Measurements from ENCODE around the gene PCDHB13. TPM values are rescaled to one million over a fixed set of nuclear protein-coding genes. Genes with fewer than 3 reads are reported as not detected.
A peak's percentile ranks its signal among the peaks of the same experiment; 100 is the strongest.
"Not testable (repeated sequence)": the region's sequence is repeated elsewhere in the genome, so short reads cannot be mapped to it uniquely, and the experiment has no call there.

Gene PCDHB13
- total RNA-seq, 1 donor from 2014 or later: 12.7 TPM

DNA sequence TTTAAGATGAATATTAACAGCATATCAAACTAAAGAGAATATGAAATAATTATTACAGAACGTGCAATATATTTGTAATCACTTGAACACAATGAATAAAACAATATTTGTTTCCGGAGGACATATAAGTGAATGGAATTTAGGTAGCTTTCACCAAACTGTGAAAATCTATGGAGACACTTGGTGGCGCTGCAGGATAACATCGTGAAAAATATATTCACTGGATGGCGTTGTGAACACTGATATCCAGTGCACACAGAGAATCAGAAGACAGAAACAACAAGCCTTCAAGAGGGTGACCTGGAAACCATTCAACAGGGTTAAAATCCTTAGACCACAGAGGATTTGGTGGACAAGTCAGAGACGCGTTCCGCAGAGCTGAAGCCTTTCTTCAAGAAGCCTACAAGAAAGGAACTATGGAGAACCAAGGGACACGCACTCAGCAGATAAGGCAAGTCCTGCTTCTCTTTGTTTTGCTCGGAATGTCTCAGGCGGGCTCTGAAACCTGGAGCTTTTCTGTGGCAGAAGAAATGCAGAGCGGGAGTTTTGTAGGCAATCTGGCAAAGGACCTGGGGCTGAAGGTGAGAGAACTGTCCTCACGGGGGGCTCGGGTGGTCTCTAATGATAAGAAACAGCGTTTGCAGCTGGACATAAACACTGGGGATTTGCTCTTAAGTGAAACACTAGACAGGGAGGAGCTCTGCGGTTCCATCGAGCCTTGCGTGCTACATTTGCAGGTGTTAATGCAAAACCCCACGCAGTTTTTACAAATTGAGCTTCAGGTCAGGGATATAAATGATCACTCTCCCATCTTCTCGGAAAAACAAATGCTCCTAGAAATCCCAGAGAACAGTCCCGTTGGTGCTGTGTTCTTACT lies 14.1 kb upstream of the PCDHB13 start, which contains the start of gene PCDHB11:
TSS of gene PCDHB11 (plus strand) at position 269 of the 877 bp plus-strand sequence. CDS start at position 417, 148 bp downstream.
- H3K36me3 Mint-ChIP-seq (ENCODE audit: unreplicated experiment): peaks cover 50% of the 10 kb centered on the region
- peaks cover 3% of the 10 kb centered on the region for H3K27me3 Mint-ChIP-seq (ENCODE audit: unreplicated experiment)
- peak within 1 kb of the TSS; percentile 78 for H3K4me3 Mint-ChIP-seq (ENCODE audit: unreplicated experiment)
- peak within 1 kb of the TSS; percentile 57 for H3K27ac Mint-ChIP-seq (ENCODE audit: unreplicated experiment)
- no peak for DNase-seq
- H3K9me3 Mint-ChIP-seq (ENCODE audit: unreplicated experiment): peaks cover 17% of the 10 kb centered on the region
- TF ChIP-seq, protein P1, sequence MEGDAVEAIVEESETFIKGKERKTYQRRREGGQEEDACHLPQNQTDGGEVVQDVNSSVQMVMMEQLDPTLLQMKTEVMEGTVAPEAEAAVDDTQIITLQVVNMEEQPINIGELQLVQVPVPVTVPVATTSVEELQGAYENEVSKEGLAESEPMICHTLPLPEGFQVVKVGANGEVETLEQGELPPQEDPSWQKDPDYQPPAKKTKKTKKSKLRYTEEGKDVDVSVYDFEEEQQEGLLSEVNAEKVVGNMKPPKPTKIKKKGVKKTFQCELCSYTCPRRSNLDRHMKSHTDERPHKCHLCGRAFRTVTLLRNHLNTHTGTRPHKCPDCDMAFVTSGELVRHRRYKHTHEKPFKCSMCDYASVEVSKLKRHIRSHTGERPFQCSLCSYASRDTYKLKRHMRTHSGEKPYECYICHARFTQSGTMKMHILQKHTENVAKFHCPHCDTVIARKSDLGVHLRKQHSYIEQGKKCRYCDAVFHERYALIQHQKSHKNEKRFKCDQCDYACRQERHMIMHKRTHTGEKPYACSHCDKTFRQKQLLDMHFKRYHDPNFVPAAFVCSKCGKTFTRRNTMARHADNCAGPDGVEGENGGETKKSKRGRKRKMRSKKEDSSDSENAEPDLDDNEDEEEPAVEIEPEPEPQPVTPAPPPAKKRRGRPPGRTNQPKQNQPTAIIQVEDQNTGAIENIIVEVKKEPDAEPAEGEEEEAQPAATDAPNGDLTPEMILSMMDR (IDR thresholded peaks at IDR 0.05; ENCODE audit: partially characterized antibody, unreplicated experiment): peak; percentile 23
- H3K4me1 Mint-ChIP-seq (ENCODE audit: low read depth, unreplicated experiment): no peaks in the 10 kb centered on the region

DNA sequence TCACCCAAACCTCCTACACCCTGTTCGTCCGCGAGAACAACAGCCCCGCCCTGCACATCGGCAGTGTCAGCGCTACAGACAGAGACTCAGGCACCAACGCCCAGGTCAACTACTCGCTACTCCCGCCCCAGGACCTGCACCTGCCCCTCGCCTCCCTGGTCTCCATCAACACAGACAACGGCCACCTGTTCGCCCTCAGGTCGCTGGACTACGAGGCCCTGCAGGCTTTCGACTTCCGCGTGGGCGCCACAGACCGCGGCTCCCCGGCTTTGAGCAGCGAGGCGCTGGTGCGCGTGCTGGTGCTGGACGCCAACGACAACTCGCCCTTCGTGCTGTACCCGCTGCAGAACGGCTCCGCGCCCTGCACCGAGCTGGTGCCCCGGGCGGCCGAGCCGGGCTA lies 12.6 kb upstream of the PCDHB13 start:
- H3K27me3 Mint-ChIP-seq (ENCODE audit: unreplicated experiment); H3K4me3 Mint-ChIP-seq (ENCODE audit: unreplicated experiment); H3K4me1 Mint-ChIP-seq (ENCODE audit: low read depth, unreplicated experiment); DNase-seq; H3K27ac Mint-ChIP-seq (ENCODE audit: unreplicated experiment): not testable (repeated sequence)
- peaks cover 42% of the 10 kb centered on the region for H3K36me3 Mint-ChIP-seq (ENCODE audit: unreplicated experiment)
- peaks cover 17% of the 10 kb centered on the region for H3K9me3 Mint-ChIP-seq (ENCODE audit: unreplicated experiment)

DNA sequence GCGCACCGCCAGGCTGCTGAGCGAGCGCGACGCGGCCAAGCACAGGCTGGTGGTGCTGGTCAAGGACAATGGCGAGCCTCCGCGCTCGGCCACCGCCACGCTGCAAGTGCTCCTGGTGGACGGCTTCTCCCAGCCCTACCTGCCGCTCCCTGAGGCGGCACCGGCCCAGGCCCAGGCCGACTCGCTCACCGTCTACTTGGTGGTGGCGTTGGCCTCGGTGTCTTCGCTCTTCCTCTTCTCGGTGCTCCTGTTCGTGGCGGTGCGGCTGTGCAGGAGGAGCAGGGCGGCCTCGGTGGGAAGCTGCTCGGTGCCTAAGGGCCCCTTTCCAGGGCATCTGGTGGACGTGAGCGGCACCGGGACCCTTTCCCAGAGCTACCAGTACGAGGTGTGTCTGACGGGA lies 12.1 kb upstream of the PCDHB13 start:
- H3K27me3 Mint-ChIP-seq (ENCODE audit: unreplicated experiment); H3K4me1 Mint-ChIP-seq (ENCODE audit: low read depth, unreplicated experiment); DNase-seq; H3K27ac Mint-ChIP-seq (ENCODE audit: unreplicated experiment); H3K4me3 Mint-ChIP-seq (ENCODE audit: unreplicated experiment): not testable (repeated sequence)
- Mint-ChIP-seq H3K36me3 (ENCODE audit: unreplicated experiment) (peaks cover 37% of the 10 kb centered on the region), H3K9me3 (ENCODE audit: unreplicated experiment) (peaks cover 13% of the 10 kb centered on the region)

DNA sequence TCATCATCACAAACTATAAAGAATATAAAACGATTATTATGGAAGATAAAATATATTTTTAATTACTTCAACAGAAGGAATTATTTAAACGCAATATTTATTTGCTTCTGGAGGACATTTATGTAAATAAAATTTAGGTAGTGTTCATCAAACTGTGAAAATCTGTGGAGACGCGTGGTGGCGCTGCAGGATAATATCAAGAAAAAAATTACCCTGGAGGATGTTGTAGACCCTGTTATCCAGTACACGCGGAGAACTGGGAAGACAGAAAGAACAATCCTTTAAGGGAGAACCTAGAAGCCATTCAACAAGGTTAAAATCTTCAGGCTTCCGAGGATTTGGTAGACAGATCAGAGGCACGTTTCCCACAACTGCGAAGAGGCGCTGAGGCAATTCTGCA lies 5.2 kb upstream of the PCDHB13 start, which contains the start of gene PCDHB12:
TSS of gene PCDHB12 (plus strand) at position 242 of the 400 bp plus-strand sequence. CDS start 189 bp downstream, outside the sequence.
- DNase-seq: peak; percentile 37
- Mint-ChIP-seq H3K27me3 (ENCODE audit: unreplicated experiment) (peaks cover 11% of the 10 kb centered on the region), H3K27ac (ENCODE audit: unreplicated experiment) (peak within 1 kb of the TSS; percentile 95), H3K4me3 (ENCODE audit: unreplicated experiment) (peak within 1 kb of the TSS; percentile 82), H3K4me1 (ENCODE audit: low read depth, unreplicated experiment) (no peaks in the 10 kb centered on the region), H3K9me3 (ENCODE audit: unreplicated experiment) (peaks cover 20% of the 10 kb centered on the region), H3K36me3 (ENCODE audit: unreplicated experiment) (peaks cover 30% of the 10 kb centered on the region)
- TF ChIP-seq, protein P1 (IDR thresholded peaks at IDR 0.05; ENCODE audit: partially characterized antibody, unreplicated experiment): peak; percentile 47

DNA sequence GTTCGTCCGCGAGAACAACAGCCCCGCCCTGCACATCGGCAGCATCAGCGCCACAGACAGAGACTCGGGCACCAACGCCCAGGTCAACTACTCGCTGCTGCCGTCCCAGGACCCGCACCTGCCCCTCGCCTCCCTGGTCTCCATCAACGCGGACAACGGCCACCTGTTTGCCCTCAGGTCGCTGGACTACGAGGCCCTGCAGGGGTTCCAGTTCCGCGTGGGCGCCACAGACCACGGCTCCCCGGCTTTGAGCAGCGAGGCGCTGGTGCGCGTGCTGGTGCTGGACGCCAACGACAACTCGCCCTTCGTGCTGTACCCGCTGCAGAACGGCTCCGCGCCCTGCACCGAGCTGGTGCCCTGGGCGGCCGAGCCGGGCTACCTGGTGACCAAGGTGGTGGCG lies 3.4 kb upstream of the PCDHB13 start:
- Mint-ChIP-seq H3K27me3 (ENCODE audit: unreplicated experiment) (peaks cover 16% of the 10 kb centered on the region), H3K9me3 (ENCODE audit: unreplicated experiment) (peaks cover 30% of the 10 kb centered on the region), H3K36me3 (ENCODE audit: unreplicated experiment) (peaks cover 43% of the 10 kb centered on the region)
- DNase-seq; H3K4me3 Mint-ChIP-seq (ENCODE audit: unreplicated experiment); H3K4me1 Mint-ChIP-seq (ENCODE audit: low read depth, unreplicated experiment); H3K27ac Mint-ChIP-seq (ENCODE audit: unreplicated experiment): not testable (repeated sequence)

DNA sequence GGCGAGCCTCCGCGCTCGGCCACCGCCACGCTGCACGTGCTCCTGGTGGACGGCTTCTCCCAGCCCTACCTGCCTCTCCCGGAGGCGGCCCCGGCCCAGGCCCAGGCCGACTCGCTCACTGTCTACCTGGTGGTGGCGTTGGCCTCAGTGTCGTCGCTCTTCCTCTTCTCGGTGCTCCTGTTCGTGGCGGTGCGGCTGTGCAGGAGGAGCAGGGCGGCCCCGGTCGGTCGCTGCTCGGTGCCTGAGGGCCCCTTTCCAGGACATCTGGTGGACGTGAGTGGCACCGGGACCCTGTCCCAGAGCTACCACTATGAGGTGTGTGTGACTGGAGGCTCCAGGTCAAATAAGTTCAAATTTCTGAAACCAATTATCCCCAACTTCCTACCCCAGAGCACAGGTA lies 2.9 kb upstream of the PCDHB13 start:
- DNase-seq; H3K27ac Mint-ChIP-seq (ENCODE audit: unreplicated experiment); H3K4me1 Mint-ChIP-seq (ENCODE audit: low read depth, unreplicated experiment): not testable (repeated sequence)
- peak overlapping the region; percentile 46 for H3K4me3 Mint-ChIP-seq (ENCODE audit: unreplicated experiment)
- peaks cover 16% of the 10 kb centered on the region for H3K27me3 Mint-ChIP-seq (ENCODE audit: unreplicated experiment)
- peaks cover 31% of the 10 kb centered on the region for H3K9me3 Mint-ChIP-seq (ENCODE audit: unreplicated experiment)
- H3K36me3 Mint-ChIP-seq (ENCODE audit: unreplicated experiment): peaks cover 45% of the 10 kb centered on the region

DNA sequence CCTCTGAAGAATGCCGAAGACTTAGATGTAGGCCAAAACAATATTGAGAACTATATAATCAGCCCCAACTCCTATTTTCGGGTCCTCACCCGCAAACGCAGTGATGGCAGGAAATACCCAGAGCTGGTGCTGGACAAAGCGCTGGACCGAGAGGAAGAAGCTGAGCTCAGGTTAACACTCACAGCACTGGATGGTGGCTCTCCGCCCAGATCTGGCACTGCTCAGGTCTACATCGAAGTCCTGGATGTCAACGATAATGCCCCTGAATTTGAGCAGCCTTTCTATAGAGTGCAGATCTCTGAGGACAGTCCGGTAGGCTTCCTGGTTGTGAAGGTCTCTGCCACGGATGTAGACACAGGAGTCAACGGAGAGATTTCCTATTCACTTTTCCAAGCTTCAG lies 864 bp downstream of the PCDHB13 start:
- DNase-seq; H3K4me3 Mint-ChIP-seq (ENCODE audit: unreplicated experiment); H3K27ac Mint-ChIP-seq (ENCODE audit: unreplicated experiment); H3K4me1 Mint-ChIP-seq (ENCODE audit: low read depth, unreplicated experiment): not testable (repeated sequence)
- peaks cover 45% of the 10 kb centered on the region for H3K36me3 Mint-ChIP-seq (ENCODE audit: unreplicated experiment)
- peaks cover 11% of the 10 kb centered on the region for H3K27me3 Mint-ChIP-seq (ENCODE audit: unreplicated experiment)
- peaks cover 29% of the 10 kb centered on the region for H3K9me3 Mint-ChIP-seq (ENCODE audit: unreplicated experiment)

DNA sequence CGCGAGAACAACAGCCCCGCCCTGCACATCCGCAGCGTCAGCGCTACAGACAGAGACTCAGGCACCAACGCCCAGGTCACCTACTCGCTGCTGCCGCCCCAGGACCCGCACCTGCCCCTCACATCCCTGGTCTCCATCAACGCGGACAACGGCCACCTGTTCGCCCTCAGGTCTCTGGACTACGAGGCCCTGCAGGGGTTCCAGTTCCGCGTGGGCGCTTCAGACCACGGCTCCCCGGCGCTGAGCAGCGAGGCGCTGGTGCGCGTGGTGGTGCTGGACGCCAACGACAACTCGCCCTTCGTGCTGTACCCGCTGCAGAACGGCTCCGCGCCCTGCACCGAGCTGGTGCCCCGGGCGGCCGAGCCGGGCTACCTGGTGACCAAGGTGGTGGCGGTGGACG lies 1.8 kb downstream of the PCDHB13 start:
- H3K9me3 Mint-ChIP-seq (ENCODE audit: unreplicated experiment): peaks cover 24% of the 10 kb centered on the region
- not testable (repeated sequence) for DNase-seq; H3K4me1 Mint-ChIP-seq (ENCODE audit: low read depth, unreplicated experiment); H3K27me3 Mint-ChIP-seq (ENCODE audit: unreplicated experiment); H3K4me3 Mint-ChIP-seq (ENCODE audit: unreplicated experiment); H3K27ac Mint-ChIP-seq (ENCODE audit: unreplicated experiment)
- H3K36me3 Mint-ChIP-seq (ENCODE audit: unreplicated experiment): peaks cover 39% of the 10 kb centered on the region

DNA sequence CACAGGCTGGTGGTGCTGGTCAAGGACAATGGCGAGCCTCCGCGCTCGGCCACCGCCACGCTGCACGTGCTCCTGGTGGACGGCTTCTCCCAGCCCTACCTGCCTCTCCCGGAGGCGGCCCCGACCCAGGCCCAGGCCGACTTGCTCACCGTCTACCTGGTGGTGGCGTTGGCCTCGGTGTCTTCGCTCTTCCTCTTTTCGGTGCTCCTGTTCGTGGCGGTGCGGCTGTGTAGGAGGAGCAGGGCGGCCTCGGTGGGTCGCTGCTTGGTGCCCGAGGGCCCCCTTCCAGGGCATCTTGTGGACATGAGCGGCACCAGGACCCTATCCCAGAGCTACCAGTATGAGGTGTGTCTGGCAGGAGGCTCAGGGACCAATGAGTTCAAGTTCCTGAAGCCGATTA lies 2.3 kb downstream of the PCDHB13 start:
- H3K4me3 Mint-ChIP-seq (ENCODE audit: unreplicated experiment); H3K4me1 Mint-ChIP-seq (ENCODE audit: low read depth, unreplicated experiment); H3K27ac Mint-ChIP-seq (ENCODE audit: unreplicated experiment); H3K27me3 Mint-ChIP-seq (ENCODE audit: unreplicated experiment); DNase-seq: not testable (repeated sequence)
- Mint-ChIP-seq H3K36me3 (ENCODE audit: unreplicated experiment) (peaks cover 36% of the 10 kb centered on the region), H3K9me3 (ENCODE audit: unreplicated experiment) (peaks cover 22% of the 10 kb centered on the region)

Measured in glutamatergic neuron (in vitro differentiated cells).